Prostate gland (tissue), 2 donors: Measurements from ENCODE around the gene PPP4R4.
"Not testable (repeated sequence)": the region's sequence is repeated elsewhere in the genome, so short reads cannot be mapped to it uniquely, and the experiment has no call there.

Experiments
- POLR2AphosphoS5 ChIP-seq: sonication (generic); formaldehyde crosslinking; IDR thresholded peaks from one replicate; pipeline ENCODE4 v1.6.1; 2017; ENCODE audit warnings: antibody characterized with exemption
- TF ChIP-seq, protein P1 (sequence below), 4 experiments: fragments of 200-600 bp in 2 of 4; fragments of 450-650 bp in 2 of 4; sonication (generic) in 2 of 4; IDR thresholded peaks; 1 replicate in 3 of 4; 2 replicates in 1 of 4; pipeline ENCODE4 v1.5.1; 2016 to 2019; ENCODE audit warnings: antibody characterized with exemption in 4 of 4, mild to moderate bottlenecking in 2 of 4, moderate library complexity in 2 of 4

- not testable (repeated sequence) for TF ChIP-seq POLR2AphosphoS5
- TF ChIP-seq, protein P1, sequence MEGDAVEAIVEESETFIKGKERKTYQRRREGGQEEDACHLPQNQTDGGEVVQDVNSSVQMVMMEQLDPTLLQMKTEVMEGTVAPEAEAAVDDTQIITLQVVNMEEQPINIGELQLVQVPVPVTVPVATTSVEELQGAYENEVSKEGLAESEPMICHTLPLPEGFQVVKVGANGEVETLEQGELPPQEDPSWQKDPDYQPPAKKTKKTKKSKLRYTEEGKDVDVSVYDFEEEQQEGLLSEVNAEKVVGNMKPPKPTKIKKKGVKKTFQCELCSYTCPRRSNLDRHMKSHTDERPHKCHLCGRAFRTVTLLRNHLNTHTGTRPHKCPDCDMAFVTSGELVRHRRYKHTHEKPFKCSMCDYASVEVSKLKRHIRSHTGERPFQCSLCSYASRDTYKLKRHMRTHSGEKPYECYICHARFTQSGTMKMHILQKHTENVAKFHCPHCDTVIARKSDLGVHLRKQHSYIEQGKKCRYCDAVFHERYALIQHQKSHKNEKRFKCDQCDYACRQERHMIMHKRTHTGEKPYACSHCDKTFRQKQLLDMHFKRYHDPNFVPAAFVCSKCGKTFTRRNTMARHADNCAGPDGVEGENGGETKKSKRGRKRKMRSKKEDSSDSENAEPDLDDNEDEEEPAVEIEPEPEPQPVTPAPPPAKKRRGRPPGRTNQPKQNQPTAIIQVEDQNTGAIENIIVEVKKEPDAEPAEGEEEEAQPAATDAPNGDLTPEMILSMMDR (IDR thresholded peaks at IDR 0.05) = not testable (repeated sequence)
Measured at GRCh38 chr14:94296181-94296545, 122.0 kb downstream of the PPP4R4 start.
